ENCODE measurements around the gene PDE6D.
"Not testable (repeated sequence)": the region's sequence is repeated elsewhere in the genome, so short reads cannot be mapped to it uniquely, and the experiment has no call there.

Gene PDE6D

GRCh38 chr2:231720987-231721966 is 59.8 kb downstream of the PDE6D start:
- no peak for FAIRE-seq
- DNase-seq (ENCODE audit: insufficient read length, low spot score): no peak

GRCh38 chr2:231720292-231720986 is 60.6 kb downstream of the PDE6D start:
- no peak for FAIRE-seq
- DNase-seq (ENCODE audit: insufficient read length, low spot score): no peak

GRCh38 chr2:231718799-231719198 is 62.3 kb downstream of the PDE6D start:
- DNase-seq (ENCODE audit: insufficient read length, low spot score): no peak
- no peak for FAIRE-seq

- no peak for DNase-seq (ENCODE audit: insufficient read length, low spot score)
- no peak for FAIRE-seq
Observed at GRCh38 chr2:231717281-231718171, 63.6 kb downstream of the PDE6D start.

- DNase-seq (ENCODE audit: insufficient read length, low spot score) (no peak), FAIRE-seq (no peak)
Observed at GRCh38 chr2:231716666-231717280, 64.3 kb downstream of the PDE6D start.

- DNase-seq (ENCODE audit: insufficient read length, low spot score) (no peak), FAIRE-seq (no peak)
Observed at GRCh38 chr2:231715988-231716616, 65.0 kb downstream of the PDE6D start.

GRCh38 chr2:231715499-231715837 is 65.6 kb downstream of the PDE6D start:
- no peak for FAIRE-seq
- DNase-seq (ENCODE audit: insufficient read length, low spot score): no peak

- FAIRE-seq (no peak), DNase-seq (ENCODE audit: insufficient read length, low spot score) (peak; percentile 66)
Observed at GRCh38 chr2:231714639-231715498, 66.2 kb downstream of the PDE6D start.

- FAIRE-seq (no peak), DNase-seq (ENCODE audit: insufficient read length, low spot score) (peak; percentile 90)
Observed at GRCh38 chr2:231713730-231714638, 67.1 kb downstream of the PDE6D start.

- FAIRE-seq; DNase-seq (ENCODE audit: insufficient read length, low spot score): not testable (repeated sequence)
Observed at GRCh38 chr2:231713406-231713729, 67.7 kb downstream of the PDE6D start.

GRCh38 chr2:231712451-231713021 is 68.5 kb downstream of the PDE6D start:
- FAIRE-seq; DNase-seq (ENCODE audit: insufficient read length, low spot score): not testable (repeated sequence)

- DNase-seq (ENCODE audit: insufficient read length, low spot score) (no peak), FAIRE-seq (no peak)
Observed at GRCh38 chr2:231711677-231712450, 69.2 kb downstream of the PDE6D start.

- FAIRE-seq: no peak
- no peak for DNase-seq (ENCODE audit: insufficient read length, low spot score)
Observed at GRCh38 chr2:231710799-231711676, 70.0 kb downstream of the PDE6D start.

- DNase-seq (ENCODE audit: insufficient read length, low spot score) (peak; percentile 77), FAIRE-seq (no peak)
Observed at GRCh38 chr2:231709981-231710798, 70.9 kb downstream of the PDE6D start.

GRCh38 chr2:231709636-231709980 is 71.5 kb downstream of the PDE6D start:
- FAIRE-seq (no peak), DNase-seq (ENCODE audit: insufficient read length, low spot score) (no peak)
